MM.1S (cell line): ENCODE data around the gene JHY.

Source experiments
- CTCF ChIP-seq: fragments of 300-600 bp; sonication (generic); IDR thresholded peaks from 2 replicates; pipeline ENCODE4 v1.5.1; 2016; ENCODE audit warnings: antibody characterized with exemption, low read length, mixed read lengths
- EZH2phosphoT487 ChIP-seq: fragments of 300-600 bp; sonication (generic); IDR thresholded peaks from 2 replicates; pipeline ENCODE4 v1.6.1; 2018; ENCODE audit warnings: antibody characterized with exemption, low read length

GRCh38 chr11:122933416-122933815 lies 50.9 kb downstream of the JHY start:
- no peak for TF ChIP-seq CTCF
- no peak for TF ChIP-seq EZH2phosphoT487
